IMR-90 (cell line): ENCODE results near the gene RENBP.

Source experiments
- BHLHE40 ChIP-seq: fragments of 150-350 bp; IDR thresholded peaks from 2 replicates; pipeline ENCODE4 v1.6.1; 2016; ENCODE audit warnings: mild to moderate bottlenecking, low read depth, low read length
- CTCF ChIP-seq: conservative IDR thresholded peaks from 2 replicates; pipeline ENCODE4 v1.5.1; 2012; ENCODE audit warnings: mild to moderate bottlenecking, low read depth, low read length, improper control_type of control experiment
- ELK1 ChIP-seq: fragments of 150-350 bp; IDR thresholded peaks from 2 replicates; pipeline ENCODE4 v1.6.1; 2016; ENCODE audit warnings: low read depth, mild to moderate bottlenecking, low read length, moderate library complexity, borderline replicate concordance
- MAFK ChIP-seq: IDR thresholded peaks from 2 replicates; pipeline ENCODE4 v1.6.1; 2012; ENCODE audit warnings: low read depth, low read length, improper control_type of control experiment
- MAZ ChIP-seq: IDR thresholded peaks from 2 replicates; pipeline ENCODE4 v1.6.1; 2012; ENCODE audit warnings: low read depth, mild to moderate bottlenecking, low read length, improper control_type of control experiment, moderate library complexity, borderline replicate concordance
- MXI1 ChIP-seq: IDR thresholded peaks from 2 replicates; pipeline ENCODE4 v1.6.1; 2012; ENCODE audit warnings: low read depth, mild to moderate bottlenecking, low read length, moderate library complexity, borderline replicate concordance
- POLR2A ChIP-seq: IDR thresholded peaks from 2 replicates; pipeline ENCODE4 v1.6.1; 2012; ENCODE audit warnings: mild to moderate bottlenecking, low read depth, low read length
- RCOR1 ChIP-seq: IDR thresholded peaks from 2 replicates; pipeline ENCODE4 v1.6.1; 2012; ENCODE audit warnings: mild to moderate bottlenecking, low read length, improper control_type of control experiment; ENCODE audit not compliant: insufficient replicate concordance
- USF2 ChIP-seq: fragments of 150-350 bp; IDR thresholded peaks from 2 replicates; pipeline ENCODE4 v1.6.1; 2017; ENCODE audit warnings: mild to moderate bottlenecking, antibody characterized with exemption, low read length, low read depth

- no peak for TF ChIP-seq MAFK
- no peak for TF ChIP-seq CTCF
- no peak for TF ChIP-seq MAZ
- no peak for TF ChIP-seq POLR2A
- no peak for TF ChIP-seq USF2
- TF ChIP-seq BHLHE40: no peak
- no peak for TF ChIP-seq MXI1
- no peak for TF ChIP-seq ELK1
- TF ChIP-seq RCOR1: no peak
Observed at GRCh38 chrX:153968754-153969124, 24.3 kb upstream of the RENBP start.
